Measurements from ENCODE around the gene TBL3.
"Not testable (repeated sequence)": the region's sequence is repeated elsewhere in the genome, so short reads cannot be mapped to it uniquely, and the experiment has no call there.

The TBL3 gene

GRCh38 chr16:2002406-2003230, 30.8 kb downstream of the TBL3 start:
- DNase-seq: no peak

- no peak for DNase-seq
Observed at GRCh38 chr16:2003231-2003826, 31.5 kb downstream of the TBL3 start.

- DNase-seq: peak; percentile 76
Observed at GRCh38 chr16:2003827-2004641, 32.2 kb downstream of the TBL3 start.

GRCh38 chr16:2004795-2005517, 33.1 kb downstream of the TBL3 start:
- DNase-seq: no peak

- DNase-seq: no peak
Observed at GRCh38 chr16:2005646-2006045, 33.8 kb downstream of the TBL3 start.

- DNase-seq: no peak
Observed at GRCh38 chr16:2006317-2006716, 34.5 kb downstream of the TBL3 start.

GRCh38 chr16:2007081-2007836, 35.4 kb downstream of the TBL3 start:
- no peak for DNase-seq

- peak; percentile 60 for DNase-seq
Observed at GRCh38 chr16:2008009-2008526, 36.2 kb downstream of the TBL3 start.

- peak; percentile 41 for DNase-seq
Observed at GRCh38 chr16:2008631-2009163, 36.8 kb downstream of the TBL3 start.

- DNase-seq: no peak
Observed at GRCh38 chr16:2009164-2009711, 37.4 kb downstream of the TBL3 start.

GRCh38 chr16:2009791-2010510, 38.1 kb downstream of the TBL3 start, which contains the start of gene ZNF598:
TSS of gene ZNF598 (minus strand) at chr16:2009821.
- peak; percentile 83 for DNase-seq

- DNase-seq: not testable (repeated sequence)
Observed at GRCh38 chr16:2011726-2012125, 39.9 kb downstream of the TBL3 start.

GRCh38 chr16:2013527-2013926, 41.7 kb downstream of the TBL3 start:
- no peak for DNase-seq

GRCh38 chr16:2015117-2015946, 43.5 kb downstream of the TBL3 start:
- DNase-seq: no peak

- no peak for DNase-seq
Observed at GRCh38 chr16:2015947-2016208, 44.0 kb downstream of the TBL3 start.

- DNase-seq: no peak
Observed at GRCh38 chr16:2016407-2016922, 44.6 kb downstream of the TBL3 start.

- no peak for DNase-seq
Observed at GRCh38 chr16:2019518-2019920, 47.7 kb downstream of the TBL3 start, which contains the start of gene NPW. TSS of gene NPW (plus strand) at chr16:2019785.

- DNase-seq: no peak
Observed at GRCh38 chr16:2019921-2020831, 48.3 kb downstream of the TBL3 start.

Data from EL (cell line).